T-cell (primary cell): Measurements from ENCODE around the gene SYCE3. TPM values are rescaled to one million over a fixed set of nuclear protein-coding genes. Genes with fewer than 3 reads are reported as not detected.

ENCODE experiments used
- ATAC-seq, 4 experiments: fragments of 200-7000 bp in 3 of 4; fragments of 150-1000 bp in 1 of 4; cut with Tn5 transposase; replicated peaks in 1 of 4; 1 replicate in 3 of 4; 2 replicates in 1 of 4; pipeline ENCODE4 v1.10.0; 2021; ENCODE audit warnings: moderate library complexity in 3 of 4, mild to moderate bottlenecking in 2 of 4, moderate number of reproducible peaks in 1 of 4
- CTCF ChIA-PET, 2 donors: fragments of 300-600 bp; sonication (Branson Sonifier 250); formaldehyde crosslinking; loops; one replicate each; lab custom pipeline; 2022; ENCODE audit warnings: antibody characterized with exemption in 2 of 2; lab: Charles Lee
- POLR2A ChIA-PET, 2 donors: fragments of 300-600 bp; sonication (Branson Sonifier 250); formaldehyde crosslinking; loops; one replicate each; lab custom pipeline; 2022; ENCODE audit warnings: antibody characterized with exemption in 2 of 2; lab: Charles Lee
- DNase-seq, 35 experiments: peaks; one replicate each; pipeline versions ENCODE4 v3.0.0 to v3.0.0-alpha.2; 2013 to 2023
- H3K27ac ChIP-seq: one replicate; pipeline ENCODE4 v1.5.1; 2013; ENCODE audit warnings: low read length
- H3K27me3 ChIP-seq, 2 experiments: replicated peaks in 1 of 2; 1 replicate in 1 of 2; 2 replicates in 1 of 2; pipeline versions ENCODE4 v1.6.1 to v1.7.0; 2013; ENCODE audit warnings: low read length in 1 of 2, mixed read lengths in 1 of 2; ENCODE audit not compliant: control insufficient read depth in 2 of 2, insufficient read depth in 2 of 2; ENCODE audit errors: extremely low read depth in 1 of 2
- H3K36me3 ChIP-seq, 2 donors: 1 replicate in 1 of 2; 2 replicates in 1 of 2; pipeline versions ENCODE4 v1.6.1 to v1.7.0; 2013; ENCODE audit warnings: low read length in 1 of 2; ENCODE audit not compliant: control insufficient read depth in 2 of 2, insufficient read depth in 1 of 2; ENCODE audit errors: extremely low read depth in 1 of 2
- H3K4me1 ChIP-seq, 2 experiments: 1 replicate in 1 of 2; 2 replicates in 1 of 2; pipeline versions ENCODE4 v1.6.1 to v1.7.0; 2013; ENCODE audit warnings: low read length in 2 of 2, mixed read lengths in 1 of 2; ENCODE audit not compliant: insufficient read depth in 2 of 2, control insufficient read depth in 1 of 2; ENCODE audit errors: extremely low read depth in 1 of 2
- H3K4me3 ChIP-seq, 2 donors: 1 replicate in 1 of 2; 2 replicates in 1 of 2; pipeline versions ENCODE4 v1.5.1 to v1.7.0; 2013; ENCODE audit warnings: mild to moderate bottlenecking in 2 of 2, low read length in 1 of 2, moderate library complexity in 1 of 2; ENCODE audit not compliant: control insufficient read depth in 1 of 2; ENCODE audit errors: extremely low read depth in 1 of 2
- H3K9me3 ChIP-seq: 2 replicates; pipeline ENCODE4 v1.7.0; 2013
- H3K27ac Mint-ChIP-seq, 2 donors: one replicate each; pipeline ENCODE4 v1.8.0; 2020 to 2021; ENCODE audit warnings: mild to moderate bottlenecking in 2 of 2, mixed read lengths in 2 of 2
- H3K27me3 Mint-ChIP-seq, 2 donors: one replicate each; pipeline ENCODE4 v1.8.0; 2021 to 2022; ENCODE audit warnings: mixed read lengths in 2 of 2
- H3K36me3 Mint-ChIP-seq: one replicate; pipeline ENCODE4 v1.8.0; 2021; ENCODE audit warnings: mixed read lengths
- H3K4me1 Mint-ChIP-seq, 3 donors: one replicate each; pipeline ENCODE4 v1.8.0; 2020 to 2022; ENCODE audit warnings: mixed read lengths in 3 of 3, mild to moderate bottlenecking in 1 of 3
- H3K4me3 Mint-ChIP-seq, 3 donors: one replicate each; pipeline ENCODE4 v1.8.0; 2020 to 2022; ENCODE audit warnings: mild to moderate bottlenecking in 3 of 3, mixed read lengths in 3 of 3, moderate library complexity in 3 of 3
- H3K9me3 Mint-ChIP-seq, 3 donors: one replicate each; pipeline ENCODE4 v1.8.0; 2020 to 2022; ENCODE audit warnings: mixed read lengths in 3 of 3
- WGBS: methylation state at CpG from one replicate; pipeline ENCODE4 v1.1.5; 2013; ENCODE audit warnings: missing lambda C conversion rate; ENCODE audit not compliant: insufficient coverage; 5-methylcytosine and 5-hydroxymethylcytosine counted together
- total RNA-seq, 35 experiments: library from RNA in 6 of 35; stranded (reverse) in 6 of 35; fragments of 120-200 nt in 1 of 35; gene quantifications; one replicate each; pipeline versions ENCODE4 v1.2.1 to v1.2.4 and lab custom pipeline; 2013 to 2026

Gene SYCE3
- total RNA-seq, 5 donors from 2014 or later (not counting 1 experiment from before 2014, with no cell fraction given), result not detected

GRCh38 chr22:50586416-50586815 lies 23.7 kb upstream of the SYCE3 start:
- peaks cover 4% of the 10 kb centered on the region for H3K36me3 Mint-ChIP-seq
- ChIA-PET POLR2A (no interaction called here), CTCF (no interaction called here)
- Histone ChIP-seq H3K27me3 (no peaks in the 10 kb centered on the region), H3K36me3 (no peaks in the 10 kb centered on the region), H3K27ac (no peak overlapping the region), H3K4me1 (peaks cover 7 to 17% of the 10 kb centered on the region in 2 experiments), H3K9me3 (no peaks in the 10 kb centered on the region), H3K4me3 (no peak overlapping the region)
- H3K27ac Mint-ChIP-seq, result no peak overlapping the region
- DNase-seq (no peak), ATAC-seq (no peak)
- H3K4me1 Mint-ChIP-seq, result peaks cover 12 to 17% (median 12%) of the 10 kb centered on the region in 3 donors
- H3K4me3 Mint-ChIP-seq, result no peak overlapping the region
- 96% methylated on average over 3 of the region's 5 CpGs for WGBS
- H3K27me3 Mint-ChIP-seq, result no peaks in the 10 kb centered on the region
- H3K9me3 Mint-ChIP-seq, result no peaks in the 10 kb centered on the region

GRCh38 chr22:50585781-50586180 lies 23.1 kb upstream of the SYCE3 start:
- DNase-seq (no peak), ATAC-seq (no peak)
- Histone ChIP-seq H3K9me3 (no peaks in the 10 kb centered on the region), H3K4me3 (no peak overlapping the region), H3K36me3 (no peaks in the 10 kb centered on the region), H3K4me1 (peaks cover 8 to 22% of the 10 kb centered on the region in 2 experiments), H3K27ac (no peak overlapping the region), H3K27me3 (no peaks in the 10 kb centered on the region)
- Mint-ChIP-seq H3K36me3 (no peaks in the 10 kb centered on the region), H3K27me3 (no peaks in the 10 kb centered on the region), H3K4me3 (no peak overlapping the region), H3K4me1 (peaks cover 11 to 23% (median 15%) of the 10 kb centered on the region in 3 donors), H3K27ac (no peak overlapping the region), H3K9me3 (no peaks in the 10 kb centered on the region)
- CTCF ChIA-PET, result no interaction called here
- 98% methylated on average over 7 of the region's 8 CpGs for WGBS
- POLR2A ChIA-PET, result no interaction called here

GRCh38 chr22:50585238-50585637 lies 22.5 kb upstream of the SYCE3 start:
- H3K4me3 Mint-ChIP-seq, result peak overlapping the region in 1 of 3 donors; percentile 39
- H3K4me3 ChIP-seq, result no peak overlapping the region
- no peak overlapping the region for H3K27ac ChIP-seq
- no peaks in the 10 kb centered on the region for H3K9me3 Mint-ChIP-seq
- 96% methylated on average over 3 of the region's 3 CpGs for WGBS
- CTCF ChIA-PET, result interaction anchor here in 1 of 2 donors (0.6 to 1.4 kb wide), 2 partner anchors 22 to 35 kb away, joined by 3 read pairs; partner anchors contain the start of gene SYCE3
- H3K4me1 ChIP-seq, result peaks cover 8 to 22% of the 10 kb centered on the region in 2 experiments
- H3K36me3 Mint-ChIP-seq, result peaks cover 3% of the 10 kb centered on the region
- DNase-seq (no peak), ATAC-seq (no peak)
- peaks cover 8 to 27% (median 19%) of the 10 kb centered on the region in 3 donors for H3K4me1 Mint-ChIP-seq
- no peaks in the 10 kb centered on the region for H3K27me3 ChIP-seq
- H3K36me3 ChIP-seq, result peaks cover 0 to 2% of the 10 kb centered on the region in 2 donors
- POLR2A ChIA-PET, result no interaction called here
- no peak overlapping the region for H3K27ac Mint-ChIP-seq
- H3K27me3 Mint-ChIP-seq, result no peaks in the 10 kb centered on the region
- no peaks in the 10 kb centered on the region for H3K9me3 ChIP-seq

- ChIA-PET CTCF (interaction anchor here in 1 of 2 donors (0.6 to 1.4 kb wide), 2 partner anchors 21 to 36 kb away, joined by 3 read pairs; partner anchors contain the start of gene SYCE3), POLR2A (no interaction called here)
- no peaks in the 10 kb centered on the region for H3K27me3 Mint-ChIP-seq
- Histone ChIP-seq H3K4me1 (peaks cover 8 to 22% of the 10 kb centered on the region in 2 experiments), H3K36me3 (peaks cover 0 to 2% of the 10 kb centered on the region in 2 donors), H3K27ac (no peak overlapping the region), H3K9me3 (no peaks in the 10 kb centered on the region), H3K4me3 (no peak overlapping the region), H3K27me3 (no peaks in the 10 kb centered on the region)
- H3K27ac Mint-ChIP-seq, result no peak overlapping the region
- no peak for DNase-seq
- H3K9me3 Mint-ChIP-seq, result no peaks in the 10 kb centered on the region
- peaks cover 12% of the 10 kb centered on the region for H3K36me3 Mint-ChIP-seq
- peak overlapping the region; percentile 84 to 93 (median 91) for H3K4me3 Mint-ChIP-seq
- 98% methylated on average over 13 of the region's 23 CpGs for WGBS
- peaks cover 17 to 33% (median 25%) of the 10 kb centered on the region in 3 donors for H3K4me1 Mint-ChIP-seq
- ATAC-seq, result no peak
Observed at GRCh38 chr22:50584106-50585096, 21.7 kb upstream of the SYCE3 start.

GRCh38 chr22:50583294-50583861 lies 20.7 kb upstream of the SYCE3 start:
- POLR2A ChIA-PET, result no interaction called here
- peak overlapping the region; percentile 22 for H3K27ac ChIP-seq
- H3K27me3 Mint-ChIP-seq, result no peaks in the 10 kb centered on the region
- H3K27ac Mint-ChIP-seq, result peak overlapping the region; percentile 82 to 85
- no peak for DNase-seq
- peaks cover 17 to 33% (median 25%) of the 10 kb centered on the region in 3 donors for H3K4me1 Mint-ChIP-seq
- peak overlapping the region; percentile 84 to 93 (median 91) for H3K4me3 Mint-ChIP-seq
- peaks cover 12% of the 10 kb centered on the region for H3K36me3 Mint-ChIP-seq
- H3K9me3 Mint-ChIP-seq, result no peaks in the 10 kb centered on the region
- H3K9me3 ChIP-seq, result no peaks in the 10 kb centered on the region
- ATAC-seq, result peak; percentile 17 to 27 (median 21)
- peaks cover 8 to 25% of the 10 kb centered on the region in 2 experiments for H3K4me1 ChIP-seq
- peaks cover 0 to 7% of the 10 kb centered on the region in 2 donors for H3K36me3 ChIP-seq
- 9% methylated on average over 33 of the region's 37 CpGs for WGBS
- peak overlapping the region; percentile 67 to 75 for H3K4me3 ChIP-seq
- no peaks in the 10 kb centered on the region for H3K27me3 ChIP-seq
- CTCF ChIA-PET, result interaction anchor here in 1 of 2 donors (1.1 to 1.6 kb wide), 2 partner anchors 38 to 58 kb away, joined by 3 to 5 read pairs; partner anchors contain the start of genes KLHDC7B and SCO2
